Fibroblast of skin of right quadriceps (primary cell): ENCODE measurements around the gene ZCCHC2.
A peak's percentile ranks its signal among the peaks of the same experiment; 100 is the strongest.

Source experiments
- DNase-seq: peaks from one replicate; pipeline ENCODE4 v3.0.0-alpha.2; 2013

The ZCCHC2 gene

GRCh38 chr18:62512532-62512931 is 10.3 kb upstream of the ZCCHC2 start:
- no peak for DNase-seq

GRCh38 chr18:62512996-62513395 is 9.8 kb upstream of the ZCCHC2 start:
- DNase-seq: no peak

- no peak for DNase-seq
Observed at GRCh38 chr18:62514570-62514969, 8.3 kb upstream of the ZCCHC2 start.

- no peak for DNase-seq
Observed at GRCh38 chr18:62516242-62516641, 6.6 kb upstream of the ZCCHC2 start.

- DNase-seq: peak; percentile 44
Observed at GRCh38 chr18:62518460-62519375, 4.1 kb upstream of the ZCCHC2 start.

- no peak for DNase-seq
Observed at GRCh38 chr18:62519684-62520083, 3.1 kb upstream of the ZCCHC2 start.

- DNase-seq: no peak
Observed at GRCh38 chr18:62521082-62521481, 1.7 kb upstream of the ZCCHC2 start.

GRCh38 chr18:62521593-62521992 is 1.2 kb upstream of the ZCCHC2 start:
- no peak for DNase-seq

GRCh38 chr18:62522178-62522503 is 684 bp upstream of the ZCCHC2 start:
- DNase-seq: no peak

- no peak for DNase-seq
Observed at GRCh38 chr18:62523255-62523588, 397 bp downstream of the ZCCHC2 start.

GRCh38 chr18:62523631-62524439 is 1.0 kb downstream of the ZCCHC2 start:
- peak; percentile 43 for DNase-seq

GRCh38 chr18:62524440-62525200 is 1.8 kb downstream of the ZCCHC2 start:
- DNase-seq: peak; percentile 27

- DNase-seq: no peak
Observed at GRCh38 chr18:62525608-62526007, 2.8 kb downstream of the ZCCHC2 start.

- DNase-seq: peak; percentile 57
Observed at GRCh38 chr18:62526098-62527025, 3.5 kb downstream of the ZCCHC2 start.

- DNase-seq: no peak
Observed at GRCh38 chr18:62529597-62529996, 6.8 kb downstream of the ZCCHC2 start.

GRCh38 chr18:62531078-62531477 is 8.3 kb downstream of the ZCCHC2 start:
- DNase-seq: no peak

GRCh38 chr18:62531931-62532330 is 9.1 kb downstream of the ZCCHC2 start:
- no peak for DNase-seq

GRCh38 chr18:62536005-62536404 is 13.2 kb downstream of the ZCCHC2 start:
- DNase-seq: no peak

- no peak for DNase-seq
Observed at GRCh38 chr18:62537042-62537894, 14.4 kb downstream of the ZCCHC2 start.

- DNase-seq: no peak
Observed at GRCh38 chr18:62537946-62538345, 15.1 kb downstream of the ZCCHC2 start.

- DNase-seq: no peak
Observed at GRCh38 chr18:62538881-62539280, 16.1 kb downstream of the ZCCHC2 start.
